ENCODE measurements around the gene SNX24.

The SNX24 gene

DNA sequence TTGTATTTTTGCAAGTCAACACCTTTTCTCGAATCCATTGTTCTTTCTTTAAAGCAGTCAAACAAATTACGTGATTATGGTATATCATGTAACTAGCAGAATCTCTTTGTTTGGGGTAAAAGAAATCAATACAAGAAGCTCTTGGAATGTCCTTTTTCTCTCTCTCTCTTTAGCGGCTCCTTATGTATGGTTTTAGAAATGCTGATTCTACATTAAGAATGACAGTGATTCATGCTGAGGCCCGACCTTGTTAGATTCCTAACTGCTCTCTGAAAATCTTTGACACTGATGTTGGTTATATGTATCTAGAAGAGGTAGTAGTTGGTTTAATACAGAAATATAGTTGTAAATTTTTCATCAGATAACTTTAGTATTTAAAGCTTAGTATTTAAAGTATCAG is 76.4 kb downstream of the SNX24 start:
- DNase-seq (ENCODE audit: low spot score) = no peak

DNA sequence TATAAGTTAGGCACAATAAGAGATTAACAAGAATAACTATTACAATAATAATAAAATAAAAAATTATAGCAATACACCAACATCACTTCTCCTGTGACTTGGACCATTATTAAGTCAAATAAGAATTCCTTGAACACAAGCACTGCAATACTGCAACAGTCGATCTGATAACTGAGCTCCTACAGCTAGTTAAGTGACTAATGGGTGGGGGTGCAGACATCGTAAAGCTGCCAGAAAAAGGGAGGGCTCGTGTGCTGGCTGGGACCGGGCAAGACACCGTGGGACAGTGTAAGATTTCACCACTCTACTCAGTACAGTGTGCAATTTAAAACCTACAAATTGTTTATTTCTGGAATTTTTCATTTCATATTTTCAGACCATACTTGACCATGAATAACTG is 78.8 kb downstream of the SNX24 start:
- no peak for DNase-seq (ENCODE audit: low spot score)

DNA sequence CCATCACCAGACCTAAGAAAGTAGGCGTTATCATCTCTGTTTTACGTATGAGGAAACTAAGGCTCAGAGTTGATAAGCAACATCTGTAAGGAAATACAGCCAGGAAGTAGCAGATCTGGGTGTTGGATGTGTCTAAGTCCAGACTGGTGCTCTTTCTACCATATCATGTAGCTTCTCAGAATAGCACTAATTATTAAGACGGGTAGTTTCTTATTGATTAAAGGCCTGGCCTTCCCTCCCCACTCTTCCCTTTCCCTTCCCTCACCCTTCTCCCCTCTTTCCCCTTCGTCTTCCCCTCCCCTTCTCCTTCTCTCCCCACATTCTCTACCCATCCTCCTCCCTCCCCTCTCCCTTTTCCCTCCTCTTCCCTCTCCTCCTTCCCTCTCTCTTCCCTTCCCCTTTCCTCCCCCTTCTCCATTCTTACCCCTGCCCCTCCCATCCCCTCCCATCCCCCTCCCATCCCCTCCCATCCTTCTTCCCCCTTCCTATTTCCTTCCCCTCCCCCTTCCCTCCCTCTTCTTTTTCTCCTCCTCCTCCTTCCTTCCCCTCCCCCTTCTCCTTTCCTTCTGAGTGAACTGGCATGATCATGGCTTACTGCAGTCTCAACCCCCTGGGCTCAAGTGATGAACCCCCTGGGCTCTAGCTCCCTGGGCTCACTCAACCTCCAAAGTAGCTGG is 79.4 kb downstream of the SNX24 start:
- DNase-seq (ENCODE audit: low spot score) = no peak

DNA sequence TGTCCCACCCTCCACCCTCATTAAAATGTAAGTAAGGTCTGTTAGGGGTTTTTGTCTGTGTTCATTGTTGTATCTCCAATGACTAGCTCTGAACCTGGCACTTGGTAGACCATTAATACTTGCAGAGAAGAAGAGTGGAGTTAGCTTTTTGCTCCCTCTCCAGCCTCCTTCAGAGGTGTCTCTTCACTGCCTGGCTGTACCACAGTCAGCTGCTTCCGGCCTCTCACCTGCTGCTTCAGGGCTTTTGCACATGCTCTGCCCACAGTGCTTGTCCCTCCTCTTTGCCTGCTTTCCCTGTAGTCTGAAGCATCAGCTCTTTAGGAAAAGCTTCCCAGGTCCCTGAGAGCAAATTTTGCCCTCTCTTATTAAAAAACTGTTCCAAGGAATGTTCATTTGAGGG is 83.6 kb downstream of the SNX24 start:
- no peak for DNase-seq (ENCODE audit: low spot score)

DNA sequence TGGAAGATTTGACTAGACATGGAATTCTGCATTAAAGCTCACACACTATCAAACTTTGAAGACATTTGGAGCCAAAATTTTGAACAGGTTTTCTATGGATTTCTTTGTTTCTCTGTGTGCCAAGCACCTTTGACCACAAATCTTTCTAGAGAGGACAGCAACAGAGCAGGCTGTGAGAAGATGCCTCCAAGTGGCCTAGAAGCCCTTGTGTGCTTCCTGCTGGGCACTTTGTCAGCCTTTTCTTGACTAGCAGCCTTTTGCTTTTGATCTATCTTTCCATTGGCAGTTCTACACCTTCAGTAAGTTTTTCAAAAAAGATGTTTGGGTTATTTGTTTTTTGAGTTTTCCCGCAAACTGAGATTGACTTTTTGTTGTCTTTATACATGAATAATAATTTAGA is 84.6 kb downstream of the SNX24 start:
- DNase-seq (ENCODE audit: low spot score) = no peak

DNA sequence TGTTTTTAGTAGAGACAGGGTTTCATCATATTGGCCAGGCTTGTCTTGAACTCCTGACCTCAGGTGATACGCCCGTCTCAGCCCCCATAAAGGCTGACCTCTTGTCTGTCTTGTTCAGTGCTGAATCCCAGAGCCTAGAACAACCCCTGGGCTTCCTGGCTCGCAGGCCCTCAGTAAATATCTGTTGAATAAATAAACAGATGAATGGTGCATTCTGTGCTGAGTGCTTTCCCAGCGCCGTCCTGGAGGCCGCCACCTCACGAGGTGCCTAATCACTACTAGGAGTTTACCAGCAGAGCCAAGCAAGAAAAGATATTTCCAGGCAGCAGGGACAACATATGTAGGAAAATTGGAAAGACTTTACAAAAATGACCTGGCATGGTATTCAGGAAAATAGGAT is 88.5 kb downstream of the SNX24 start:
- no peak for DNase-seq (ENCODE audit: low spot score)

DNA sequence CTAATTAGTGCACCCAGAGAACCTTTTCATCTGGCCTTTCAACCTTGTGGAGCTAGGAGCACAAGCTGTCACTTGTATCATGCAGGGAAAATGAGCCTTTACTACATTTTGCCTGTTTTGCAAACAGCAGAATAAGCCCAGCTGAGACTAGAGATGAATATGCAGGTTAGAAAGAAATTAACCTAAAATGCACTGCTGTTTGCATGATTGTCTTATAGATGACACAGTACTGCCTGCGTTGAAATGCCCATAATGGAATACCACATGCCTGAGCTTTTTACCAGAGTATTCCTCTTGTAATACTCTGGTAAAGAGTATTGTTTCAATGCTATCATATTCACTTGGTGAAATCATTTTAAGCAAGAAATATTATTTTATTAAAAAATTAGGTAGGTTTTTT is 90.7 kb downstream of the SNX24 start:
- no peak for DNase-seq (ENCODE audit: low spot score)

DNA sequence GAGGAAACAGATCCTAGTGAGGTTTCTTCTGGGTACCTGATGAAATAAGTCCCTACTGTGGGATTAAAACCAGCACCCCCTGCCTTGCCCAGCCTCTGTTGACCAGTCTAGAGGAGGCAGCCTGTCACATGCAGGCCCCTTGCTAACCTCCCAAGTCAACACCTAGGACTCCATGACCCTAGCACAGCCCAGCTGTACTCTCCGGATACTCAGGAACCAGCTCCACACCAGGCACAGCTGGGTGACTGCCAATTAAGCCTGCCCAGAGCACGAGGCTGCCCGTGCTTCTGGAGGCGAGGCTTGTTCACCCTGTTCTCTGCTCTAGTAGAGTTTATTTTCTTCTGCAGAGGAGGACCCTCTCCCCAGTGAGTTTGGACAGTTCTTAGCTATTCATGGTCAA is 92.5 kb downstream of the SNX24 start:
- DNase-seq (ENCODE audit: low spot score) = no peak

DNA sequence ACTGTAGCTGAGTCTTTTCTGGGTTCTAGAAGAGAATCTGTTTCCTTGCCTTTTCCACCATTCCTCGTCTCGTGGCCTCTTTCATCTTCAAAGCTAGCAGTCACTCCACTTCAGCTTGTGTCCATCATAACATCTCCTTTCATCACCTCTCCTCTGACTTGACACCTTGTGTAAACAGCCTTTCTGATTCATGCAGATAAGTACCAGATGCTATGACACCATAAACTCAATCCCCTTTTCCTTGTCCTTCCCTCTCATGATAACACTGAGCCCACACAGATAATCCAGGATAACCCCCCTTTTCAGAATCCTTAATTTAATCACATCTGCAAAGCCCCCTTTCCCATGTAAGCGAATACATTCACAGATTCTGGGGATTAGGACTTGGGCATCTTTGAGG is 95.5 kb downstream of the SNX24 start:
- no peak for DNase-seq (ENCODE audit: low spot score)

DNA sequence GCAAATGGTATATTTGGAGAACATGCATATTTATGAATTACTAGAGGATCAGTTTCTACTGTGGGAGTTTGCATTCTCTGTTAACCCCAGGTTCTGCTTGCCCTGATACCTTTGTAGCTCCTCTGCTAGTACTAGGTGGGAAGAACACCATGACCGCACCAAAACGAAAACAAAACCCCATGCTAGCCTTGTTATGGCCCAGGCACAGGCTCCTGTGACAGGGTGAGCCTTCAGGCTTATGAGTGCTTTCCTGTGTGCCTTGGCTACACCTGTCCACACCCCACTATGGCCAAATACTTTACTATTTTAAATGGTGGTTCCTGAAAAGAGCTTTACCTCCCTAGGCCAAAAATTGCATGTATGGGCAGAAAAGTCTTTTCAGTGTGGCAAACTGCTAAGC is 96.3 kb downstream of the SNX24 start:
- DNase-seq (ENCODE audit: low spot score) = no peak

DNA sequence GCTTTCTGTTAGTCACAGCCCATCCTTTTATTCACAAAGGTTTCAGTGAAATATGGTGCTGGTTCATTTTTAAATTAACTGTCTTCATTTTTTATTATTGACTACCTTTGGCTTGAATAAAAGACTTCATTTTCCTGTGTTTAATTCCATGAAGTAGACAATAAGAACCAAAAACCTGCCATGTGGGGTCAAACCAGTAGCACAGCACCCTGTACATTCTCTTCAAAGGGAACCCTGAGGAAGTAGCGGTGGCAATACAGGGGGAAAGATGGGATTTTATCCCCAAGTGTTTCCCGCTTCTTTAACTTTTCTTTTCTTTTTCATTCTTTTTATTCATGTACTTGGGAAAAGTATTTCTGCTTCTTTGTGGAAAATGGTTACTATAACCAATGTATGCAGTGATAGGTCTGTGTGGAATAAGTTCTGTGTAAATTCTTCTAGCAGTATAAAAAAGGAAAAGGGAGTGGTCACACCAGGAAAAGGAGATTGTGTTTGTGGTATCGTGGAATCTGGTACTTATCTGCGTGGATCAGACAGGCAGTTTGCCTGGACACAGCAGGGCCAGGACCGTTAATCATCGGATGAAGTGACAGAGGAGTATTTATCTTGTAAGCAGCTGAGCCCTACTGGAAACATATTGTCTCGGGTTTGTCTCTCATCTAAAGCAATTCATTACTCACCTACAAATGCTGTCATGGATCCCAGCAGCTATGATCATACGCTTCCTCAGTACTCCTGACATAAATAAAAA is 96.9 kb downstream of the SNX24 start:
- DNase-seq (ENCODE audit: low spot score) = no peak

DNA sequence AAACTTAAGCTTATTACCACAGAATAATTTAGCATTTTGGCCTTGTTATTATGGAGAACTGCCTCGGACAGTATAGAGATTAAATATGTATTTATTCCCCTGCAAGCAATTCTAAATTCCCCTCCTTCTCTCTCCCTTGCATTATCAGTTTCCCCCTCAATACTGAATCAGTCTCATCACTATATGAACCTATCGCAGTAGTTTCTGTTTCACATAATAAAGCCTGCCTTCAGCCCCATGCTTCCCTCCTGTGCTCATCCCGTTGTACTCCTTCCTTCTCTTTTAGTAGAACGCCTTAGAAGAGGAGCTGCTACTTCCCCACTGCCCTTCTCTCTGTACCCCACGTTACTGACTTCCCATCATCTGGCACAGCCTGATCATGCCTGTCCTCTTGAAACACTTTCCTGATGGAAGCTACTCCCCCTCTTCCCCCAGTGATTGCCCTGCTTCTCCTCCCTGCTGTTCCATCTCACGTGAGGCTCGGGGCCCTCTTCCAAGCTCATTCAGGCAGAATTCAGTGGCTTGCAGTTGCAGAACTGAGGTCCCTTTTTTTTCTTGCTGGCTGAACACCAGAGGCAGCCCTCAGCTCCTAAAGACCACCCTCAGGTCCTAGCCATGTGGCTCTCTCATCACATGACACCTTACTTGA is 97.8 kb downstream of the SNX24 start:
- DNase-seq (ENCODE audit: low spot score) = no peak

DNA sequence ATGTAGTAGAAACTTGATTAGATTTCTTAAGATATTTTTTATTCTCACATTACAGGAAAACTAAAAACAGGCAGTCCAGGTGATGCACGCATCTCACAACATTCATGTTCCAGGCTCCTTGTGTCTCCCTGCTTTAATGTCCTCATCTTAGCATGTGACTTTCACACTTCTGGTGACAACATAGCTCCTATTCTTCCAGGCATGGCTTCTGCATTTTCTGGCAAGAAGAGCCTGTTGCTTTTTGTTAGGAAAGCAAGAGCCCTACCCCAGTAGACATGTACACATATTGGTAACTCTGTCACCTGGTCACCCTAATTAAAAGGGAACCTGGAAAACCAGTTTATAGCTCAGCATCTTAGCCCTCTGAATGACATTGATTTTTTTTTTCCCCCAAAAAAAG is 98.6 kb downstream of the SNX24 start:
- no peak for DNase-seq (ENCODE audit: low spot score)

DNA sequence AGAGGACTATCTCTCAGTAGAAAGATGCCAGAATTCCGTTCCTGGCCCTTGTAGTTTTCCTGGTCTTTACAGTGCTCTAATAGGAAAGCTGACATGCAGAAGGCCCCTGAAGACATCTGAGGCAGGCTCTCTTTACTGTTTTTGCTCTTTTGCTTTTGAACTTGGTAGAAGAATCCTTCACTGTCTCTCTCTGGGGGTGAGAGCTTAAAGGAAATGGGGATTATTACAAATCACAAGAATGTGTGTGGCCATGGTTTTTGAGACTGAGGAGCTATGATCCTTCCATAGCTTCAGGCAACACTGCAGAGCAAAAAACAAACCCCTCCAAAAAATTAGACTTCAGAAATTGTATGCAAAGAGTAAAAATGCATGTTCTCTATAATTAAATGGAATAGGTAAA is 102.0 kb downstream of the SNX24 start:
- DNase-seq (ENCODE audit: low spot score) = no peak

DNA sequence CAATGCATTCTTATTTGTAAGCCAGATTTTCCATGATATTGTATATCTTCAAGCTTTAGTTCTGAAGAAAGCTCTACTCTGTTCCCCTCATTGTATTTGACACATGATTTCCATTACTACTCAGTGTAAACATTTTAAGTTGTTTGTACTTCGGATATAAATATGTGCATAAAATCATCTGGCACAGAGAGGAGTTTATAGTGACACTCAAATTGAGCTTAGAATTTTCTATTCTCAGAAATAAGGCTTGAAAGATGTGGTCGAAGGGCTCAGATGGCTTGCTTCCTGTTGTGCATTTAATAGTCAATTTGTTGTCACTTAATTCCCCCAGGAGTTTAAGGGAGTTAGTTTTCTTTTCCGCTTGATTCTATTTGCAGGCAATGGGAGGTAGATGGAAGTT is 102.4 kb downstream of the SNX24 start:
- DNase-seq (ENCODE audit: low spot score) = no peak

DNA sequence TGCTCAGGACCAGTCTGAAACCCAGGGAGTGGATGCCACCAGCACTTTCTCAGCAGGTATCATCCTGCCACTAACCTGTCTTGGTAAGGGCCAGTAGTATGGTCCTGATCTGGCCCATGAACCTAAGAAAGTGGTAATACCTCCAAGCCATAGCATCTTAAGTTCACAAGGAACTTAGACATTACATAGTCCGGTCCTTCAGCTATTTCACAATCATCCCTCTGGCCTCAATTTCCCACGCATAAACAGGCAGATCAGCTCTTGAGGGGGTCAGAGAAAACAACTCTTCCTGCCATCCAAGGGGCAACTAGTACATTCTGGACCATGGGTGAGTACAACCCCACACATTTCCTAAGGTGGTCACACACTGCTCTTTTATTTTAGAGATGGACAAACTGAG is 102.9 kb downstream of the SNX24 start:
- no peak for DNase-seq (ENCODE audit: low spot score)

DNA sequence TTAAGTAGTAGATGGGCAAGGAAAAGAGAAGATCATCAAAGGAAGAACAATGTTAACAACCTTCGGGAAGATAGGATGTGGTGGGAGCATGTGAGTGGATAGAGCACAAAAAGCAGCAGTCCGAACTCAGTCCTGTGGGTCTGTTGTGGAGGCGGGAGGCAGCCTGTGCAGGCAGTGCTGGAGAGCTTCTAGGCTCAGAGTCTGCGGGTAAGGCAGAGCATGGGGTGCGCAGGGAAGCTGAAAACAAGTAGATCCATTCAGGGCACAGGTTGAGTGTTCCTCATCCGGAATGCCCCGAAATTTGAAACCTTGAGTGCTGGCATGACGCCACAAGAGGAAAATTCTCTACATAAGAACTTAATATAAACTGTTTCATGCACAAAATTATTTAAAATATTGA is 106.2 kb downstream of the SNX24 start:
- DNase-seq (ENCODE audit: low spot score) = no peak

DNA sequence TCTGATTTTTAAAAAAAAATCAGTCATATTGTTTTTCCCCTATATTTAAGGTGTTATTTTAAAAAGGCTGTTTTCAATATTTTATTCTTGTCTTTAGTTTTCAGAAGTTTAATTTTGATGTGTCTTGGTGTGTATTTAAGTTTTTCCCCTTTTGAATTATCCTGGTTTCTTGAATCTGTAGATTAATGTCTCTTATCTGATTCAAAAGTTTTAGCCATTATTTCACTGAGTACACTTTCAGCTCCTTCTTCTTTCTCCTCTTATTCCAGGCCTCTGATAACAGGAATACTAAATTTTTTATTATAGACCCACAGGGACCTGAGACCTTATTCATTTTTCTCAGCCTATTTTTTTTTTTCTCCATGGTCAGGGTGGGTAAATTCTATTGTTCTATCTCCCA is 109.3 kb downstream of the SNX24 start:
- DNase-seq (ENCODE audit: low spot score) = no peak

DNA sequence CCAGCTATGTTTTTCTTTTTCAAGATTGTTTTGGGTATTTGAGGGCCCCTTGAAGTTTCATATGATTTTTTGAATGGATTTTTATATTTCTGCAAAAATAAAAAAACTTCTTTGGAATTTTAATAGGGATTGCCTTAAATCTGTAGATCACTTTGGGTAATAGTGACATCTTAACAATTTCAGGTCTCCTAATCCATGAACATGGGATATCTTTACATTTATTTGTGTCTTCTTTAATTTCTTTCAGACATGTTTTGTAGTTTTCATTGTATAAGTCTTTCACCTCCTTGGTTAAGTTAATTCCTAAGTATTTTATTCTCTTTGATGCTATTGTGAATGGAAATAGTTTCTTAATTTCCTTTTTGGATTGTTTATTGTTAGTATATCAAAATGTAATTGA is 112.0 kb downstream of the SNX24 start:
- no peak for DNase-seq (ENCODE audit: low spot score)

DNA sequence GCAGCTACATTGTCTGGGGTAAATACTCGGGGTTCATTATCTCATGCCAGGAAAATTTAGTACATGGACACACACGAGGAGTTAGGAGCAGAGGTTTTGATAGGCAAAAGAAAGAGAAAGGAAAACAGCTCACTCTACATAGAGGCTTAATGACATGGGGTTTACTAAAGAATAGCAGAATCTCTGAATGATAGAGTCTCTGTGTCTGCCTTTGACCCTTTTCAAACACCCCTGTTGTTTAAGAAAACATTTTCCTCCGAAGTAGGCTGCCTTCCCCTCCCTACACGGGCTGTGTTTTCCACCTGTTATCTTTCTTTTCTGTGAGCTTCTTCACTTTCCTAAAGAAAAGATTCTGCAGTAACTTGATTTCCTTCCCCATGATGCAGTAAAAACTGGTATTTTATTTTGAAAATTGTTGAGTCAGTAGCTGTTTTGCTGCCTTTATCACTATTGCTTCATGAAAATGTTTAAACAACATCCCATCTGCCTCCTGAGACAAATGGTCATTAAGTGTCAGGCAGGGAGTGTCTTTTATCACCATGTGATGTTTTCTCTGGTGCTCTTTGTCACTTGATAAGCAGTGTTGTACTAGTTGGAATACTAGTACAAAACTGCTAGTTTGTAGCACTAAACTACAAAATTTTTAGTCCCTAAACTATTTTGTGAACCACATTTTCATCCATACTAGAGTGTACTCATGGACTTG is 114.5 kb downstream of the SNX24 start:
- no peak for DNase-seq (ENCODE audit: low spot score)

DNA sequence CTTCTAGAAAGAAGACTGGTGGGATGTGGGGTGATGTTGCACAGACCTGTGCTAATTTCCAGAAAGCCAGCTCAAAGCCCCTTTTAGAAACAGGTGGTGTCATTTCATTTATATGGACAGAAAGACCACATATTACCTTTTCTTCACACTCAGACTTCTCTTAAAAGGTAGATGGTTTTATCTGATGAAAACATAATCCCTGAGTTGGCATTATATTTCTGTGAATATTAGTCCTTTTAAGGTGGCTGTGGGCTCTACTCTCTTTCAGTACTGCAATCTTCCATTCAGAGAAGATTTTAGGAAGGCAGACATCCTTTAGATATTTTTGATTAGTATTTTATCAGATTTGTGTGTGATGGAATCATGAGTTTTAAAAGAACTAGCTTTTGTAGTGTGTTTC is 117.9 kb downstream of the SNX24 start:
- no peak for DNase-seq (ENCODE audit: low spot score)

DNA sequence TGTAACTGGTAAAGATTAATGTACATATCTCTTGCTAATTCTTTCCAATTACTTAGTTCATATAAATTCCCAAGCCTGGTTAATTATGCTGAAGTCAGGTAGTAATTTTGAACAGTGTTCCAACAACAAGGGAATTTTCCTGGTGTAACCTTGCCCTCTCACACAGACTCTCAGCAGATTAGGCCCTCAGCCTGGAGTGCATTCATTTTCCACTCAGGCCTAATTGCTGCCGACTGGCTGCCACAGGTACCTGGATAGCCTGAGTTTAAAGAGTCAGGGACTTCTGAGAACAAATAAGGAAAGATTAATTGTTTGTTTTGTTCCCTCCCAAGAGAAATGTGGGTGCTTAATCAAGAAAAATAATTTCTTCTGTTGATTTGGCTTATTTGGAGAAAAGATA is 119.7 kb downstream of the SNX24 start:
- no peak for DNase-seq (ENCODE audit: low spot score)

DNA sequence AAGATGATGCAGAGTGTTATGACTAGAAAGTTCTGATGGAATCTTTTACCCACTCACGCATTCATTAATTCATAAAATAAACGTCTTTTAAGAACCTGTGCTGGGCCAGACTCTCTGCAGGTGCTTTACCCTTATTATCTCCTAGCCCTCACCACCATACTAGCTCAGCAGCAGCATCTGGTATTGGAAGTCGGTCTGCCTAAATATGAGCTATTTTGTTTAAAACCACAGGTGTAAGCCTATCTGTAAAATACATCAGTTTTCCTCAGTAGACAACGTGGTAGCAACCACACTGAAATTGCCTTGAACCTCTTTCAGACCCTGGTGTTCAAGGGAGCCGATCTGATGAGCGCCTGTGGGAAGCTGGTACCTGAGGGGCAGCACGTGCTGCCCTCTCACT is 121.7 kb downstream of the SNX24 start:
- no peak for DNase-seq (ENCODE audit: low spot score)

Data from D341Med (cell line).